NCI-H1417 treated with DMSO at 0.1 percent for 48 hours (cell line): ENCODE measurements around the gene LDLRAD1.
"Not testable (repeated sequence)": the region's sequence is repeated elsewhere in the genome, so short reads cannot be mapped to it uniquely, and the experiment has no call there.

Experiments used
- DNase-seq: peaks from one replicate; lab custom pipeline; 2025; lab: John Stamatoyannopoulos, UW

Gene LDLRAD1

GRCh38 chr1:53992085-53992874, 25.7 kb downstream of the LDLRAD1 start:
- no peak for DNase-seq

GRCh38 chr1:53987880-53988279, 30.1 kb downstream of the LDLRAD1 start:
- DNase-seq: no peak

- DNase-seq: no peak
Observed at GRCh38 chr1:53986458-53986857, 31.5 kb downstream of the LDLRAD1 start.

GRCh38 chr1:53984726-53985125, 33.3 kb downstream of the LDLRAD1 start:
- DNase-seq: no peak

GRCh38 chr1:53982763-53983104, 35.3 kb downstream of the LDLRAD1 start:
- DNase-seq: no peak

GRCh38 chr1:53982034-53982762, 35.8 kb downstream of the LDLRAD1 start:
- DNase-seq: no peak

GRCh38 chr1:53981220-53981619, 36.8 kb downstream of the LDLRAD1 start:
- no peak for DNase-seq

- DNase-seq: no peak
Observed at GRCh38 chr1:53979712-53980450, 38.1 kb downstream of the LDLRAD1 start.

- no peak for DNase-seq
Observed at GRCh38 chr1:53975861-53976260, 42.1 kb downstream of the LDLRAD1 start.

- no peak for DNase-seq
Observed at GRCh38 chr1:53971718-53972117, 46.3 kb downstream of the LDLRAD1 start.

- DNase-seq: not testable (repeated sequence)
Observed at GRCh38 chr1:53969323-53969722, 48.7 kb downstream of the LDLRAD1 start.

- no peak for DNase-seq
Observed at GRCh38 chr1:53968125-53968513, 49.9 kb downstream of the LDLRAD1 start.

- no peak for DNase-seq
Observed at GRCh38 chr1:53967409-53968124, 50.4 kb downstream of the LDLRAD1 start.

- no peak for DNase-seq
Observed at GRCh38 chr1:53966794-53967193, 51.2 kb downstream of the LDLRAD1 start.

GRCh38 chr1:53964109-53964508, 53.9 kb downstream of the LDLRAD1 start:
- DNase-seq: no peak

- no peak for DNase-seq
Observed at GRCh38 chr1:53963460-53963859, 54.5 kb downstream of the LDLRAD1 start.

- no peak for DNase-seq
Observed at GRCh38 chr1:53962395-53962794, 55.6 kb downstream of the LDLRAD1 start.

GRCh38 chr1:53959664-53960250, 58.2 kb downstream of the LDLRAD1 start:
- DNase-seq: no peak
